Measurements from ENCODE around the gene TMEM229B.

TMEM229B gene

GRCh38 chr14:67487937-67488893 lies at the start of gene TMEM229B:
TSS of gene TMEM229B (minus strand) at chr14:67488721. CDS start at chr14:67473923, 14,798 bp downstream.
- Mint-ChIP-seq H3K4me3 (peak within 1 kb of the TSS; percentile 84), H3K9me3 (peaks cover 8% of the 10 kb centered on the region), H3K27me3 (peaks cover 4% of the 10 kb centered on the region), H3K4me1 (ENCODE audit: low read depth) (peaks cover 86% of the 10 kb centered on the region), H3K27ac (peak within 1 kb of the TSS; percentile 97), H3K36me3 (ENCODE audit: low read depth) (peaks cover 18% of the 10 kb centered on the region)

GRCh38 chr14:67537736-67538135 lies 49.2 kb upstream of the TMEM229B start:
- Mint-ChIP-seq H3K9me3 (no peaks in the 10 kb centered on the region), H3K36me3 (ENCODE audit: low read depth) (no peaks in the 10 kb centered on the region), H3K27me3 (peaks cover 37% of the 10 kb centered on the region), H3K4me1 (ENCODE audit: low read depth) (peaks cover 15% of the 10 kb centered on the region), H3K27ac (no peak overlapping the region), H3K4me3 (no peak overlapping the region)

GRCh38 chr14:67536087-67536486 lies 47.6 kb upstream of the TMEM229B start:
- Mint-ChIP-seq H3K4me1 (ENCODE audit: low read depth) (peaks cover 4% of the 10 kb centered on the region), H3K9me3 (no peaks in the 10 kb centered on the region), H3K4me3 (no peak overlapping the region), H3K27me3 (peaks cover 32% of the 10 kb centered on the region), H3K36me3 (ENCODE audit: low read depth) (no peaks in the 10 kb centered on the region), H3K27ac (no peak overlapping the region)

GRCh38 chr14:67533754-67534085 lies 45.2 kb upstream of the TMEM229B start:
- H3K27ac Mint-ChIP-seq: no peak overlapping the region
- no peaks in the 10 kb centered on the region for H3K9me3 Mint-ChIP-seq
- peak overlapping the region; percentile 76 for H3K4me3 Mint-ChIP-seq
- H3K27me3 Mint-ChIP-seq: peaks cover 35% of the 10 kb centered on the region
- peaks cover 4% of the 10 kb centered on the region for H3K4me1 Mint-ChIP-seq (ENCODE audit: low read depth)
- no peaks in the 10 kb centered on the region for H3K36me3 Mint-ChIP-seq (ENCODE audit: low read depth)

- Mint-ChIP-seq H3K4me1 (ENCODE audit: low read depth) (peaks cover 4% of the 10 kb centered on the region), H3K9me3 (no peaks in the 10 kb centered on the region), H3K27ac (no peak within 1 kb of the TSS), H3K36me3 (ENCODE audit: low read depth) (no peaks in the 10 kb centered on the region), H3K27me3 (peaks cover 38% of the 10 kb centered on the region), H3K4me3 (peak within 1 kb of the TSS; percentile 76)
Measured at GRCh38 chr14:67532998-67533753, 44.7 kb upstream of the TMEM229B start, which contains the start of gene PLEKHH1. TSS of gene PLEKHH1 (plus strand) at chr14:67533290. CDS start at chr14:67541868, 8,578 bp downstream.

- Mint-ChIP-seq H3K4me3 (peak overlapping the region; percentile 57), H3K27ac (no peak overlapping the region), H3K27me3 (peaks cover 38% of the 10 kb centered on the region), H3K36me3 (ENCODE audit: low read depth) (no peaks in the 10 kb centered on the region), H3K4me1 (ENCODE audit: low read depth) (peaks cover 4% of the 10 kb centered on the region), H3K9me3 (no peaks in the 10 kb centered on the region)
Measured at GRCh38 chr14:67532606-67532997, 44.1 kb upstream of the TMEM229B start.

GRCh38 chr14:67529947-67530935 lies 41.7 kb upstream of the TMEM229B start:
- Mint-ChIP-seq H3K27me3 (peaks cover 38% of the 10 kb centered on the region), H3K4me1 (ENCODE audit: low read depth) (peaks cover 4% of the 10 kb centered on the region), H3K9me3 (no peaks in the 10 kb centered on the region), H3K36me3 (ENCODE audit: low read depth) (no peaks in the 10 kb centered on the region), H3K27ac (no peak overlapping the region), H3K4me3 (no peak overlapping the region)

- H3K27me3 Mint-ChIP-seq: peaks cover 37% of the 10 kb centered on the region
- H3K9me3 Mint-ChIP-seq: no peaks in the 10 kb centered on the region
- no peak overlapping the region for H3K4me3 Mint-ChIP-seq
- H3K36me3 Mint-ChIP-seq (ENCODE audit: low read depth): no peaks in the 10 kb centered on the region
- no peaks in the 10 kb centered on the region for H3K4me1 Mint-ChIP-seq (ENCODE audit: low read depth)
- H3K27ac Mint-ChIP-seq: no peak overlapping the region
Measured at GRCh38 chr14:67528276-67528675, 39.8 kb upstream of the TMEM229B start.

GRCh38 chr14:67527756-67528155 lies 39.2 kb upstream of the TMEM229B start:
- H3K36me3 Mint-ChIP-seq (ENCODE audit: low read depth): no peaks in the 10 kb centered on the region
- no peaks in the 10 kb centered on the region for H3K9me3 Mint-ChIP-seq
- no peaks in the 10 kb centered on the region for H3K4me1 Mint-ChIP-seq (ENCODE audit: low read depth)
- peaks cover 37% of the 10 kb centered on the region for H3K27me3 Mint-ChIP-seq
- no peak overlapping the region for H3K4me3 Mint-ChIP-seq
- no peak overlapping the region for H3K27ac Mint-ChIP-seq

- H3K9me3 Mint-ChIP-seq: no peaks in the 10 kb centered on the region
- no peak overlapping the region for H3K4me3 Mint-ChIP-seq
- H3K27me3 Mint-ChIP-seq: peaks cover 36% of the 10 kb centered on the region
- no peaks in the 10 kb centered on the region for H3K4me1 Mint-ChIP-seq (ENCODE audit: low read depth)
- H3K27ac Mint-ChIP-seq: no peak overlapping the region
- no peaks in the 10 kb centered on the region for H3K36me3 Mint-ChIP-seq (ENCODE audit: low read depth)
Measured at GRCh38 chr14:67526676-67527459, 38.3 kb upstream of the TMEM229B start.

- no peak overlapping the region for H3K27ac Mint-ChIP-seq
- H3K4me1 Mint-ChIP-seq (ENCODE audit: low read depth): no peaks in the 10 kb centered on the region
- no peaks in the 10 kb centered on the region for H3K36me3 Mint-ChIP-seq (ENCODE audit: low read depth)
- H3K27me3 Mint-ChIP-seq: peaks cover 36% of the 10 kb centered on the region
- H3K4me3 Mint-ChIP-seq: no peak overlapping the region
- H3K9me3 Mint-ChIP-seq: no peaks in the 10 kb centered on the region
Measured at GRCh38 chr14:67526181-67526580, 37.7 kb upstream of the TMEM229B start.

- H3K36me3 Mint-ChIP-seq (ENCODE audit: low read depth): no peaks in the 10 kb centered on the region
- peaks cover 32% of the 10 kb centered on the region for H3K27me3 Mint-ChIP-seq
Measured at GRCh38 chr14:67525389-67525788, 36.9 kb upstream of the TMEM229B start.

GRCh38 chr14:67524634-67524963 lies 36.1 kb upstream of the TMEM229B start:
- Mint-ChIP-seq H3K9me3 (no peaks in the 10 kb centered on the region), H3K4me3 (no peak overlapping the region), H3K27ac (no peak overlapping the region), H3K36me3 (ENCODE audit: low read depth) (no peaks in the 10 kb centered on the region), H3K27me3 (peaks cover 36% of the 10 kb centered on the region), H3K4me1 (ENCODE audit: low read depth) (no peaks in the 10 kb centered on the region)

More at GRCh38 chr14:67525389-67525788, 36.9 kb upstream of the TMEM229B start:
- H3K4me3 Mint-ChIP-seq: no peak overlapping the region
- no peaks in the 10 kb centered on the region for H3K4me1 Mint-ChIP-seq (ENCODE audit: low read depth)
- H3K9me3 Mint-ChIP-seq: no peaks in the 10 kb centered on the region
- no peak overlapping the region for H3K27ac Mint-ChIP-seq
